Measurements from ENCODE around the gene FAM76A. TPM values are rescaled to one million over a fixed set of nuclear protein-coding genes. Genes with fewer than 3 reads are reported as not detected.

The FAM76A gene
- total RNA-seq, 1 donor from 2014 or later, result 6.1 TPM

DNA sequence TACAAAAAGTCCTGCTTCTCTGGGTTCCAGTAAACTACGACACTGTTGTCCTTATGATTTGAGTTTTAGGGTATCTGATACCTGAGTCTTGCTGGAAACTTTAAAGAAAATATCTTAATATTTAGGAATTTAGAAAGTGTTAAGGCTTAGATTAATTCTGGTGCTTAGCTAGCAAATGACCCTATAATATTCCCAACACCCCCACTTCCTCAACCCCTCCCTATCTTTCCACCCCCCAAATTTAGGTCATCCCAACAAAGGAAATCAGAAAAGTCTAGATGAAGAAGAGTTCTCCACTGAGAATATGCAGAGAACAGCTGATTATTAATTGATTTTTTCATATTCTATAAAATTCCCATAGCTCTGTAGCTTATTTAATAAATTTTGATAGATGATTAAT lies 58.9 kb downstream of the FAM76A start:
- no peak overlapping the region for H3K4me3 ChIP-seq (ENCODE audit: insufficient read depth, low read depth, low read length)
- H3K79me2 ChIP-seq (ENCODE audit: insufficient read depth, low read length), result peaks cover 74% of the 10 kb centered on the region
- H3K9me3 ChIP-seq (ENCODE audit: insufficient read depth, low read depth, low read length), result no peaks in the 10 kb centered on the region
- Mint-ChIP-seq H3K4me1 (ENCODE audit: low read depth, unreplicated experiment) (peaks cover 30% of the 10 kb centered on the region), H3K9me3 (ENCODE audit: unreplicated experiment) (no peaks in the 10 kb centered on the region), H3K27ac (ENCODE audit: unreplicated experiment) (no peak overlapping the region), H3K27me3 (ENCODE audit: low read depth, unreplicated experiment) (no peaks in the 10 kb centered on the region), H3K4me3 (ENCODE audit: unreplicated experiment) (no peak overlapping the region), H3K36me3 (ENCODE audit: low read depth, unreplicated experiment) (peaks cover 7% of the 10 kb centered on the region)
- peaks cover 4% of the 10 kb centered on the region for H3K4me1 ChIP-seq (ENCODE audit: insufficient read depth, low read length)
- no peaks in the 10 kb centered on the region for H3K27me3 ChIP-seq (ENCODE audit: insufficient read depth, low read length)
- FAIRE-seq (no peak), DNase-seq (ENCODE audit: low read depth) (no peak)
- H3K27ac ChIP-seq (ENCODE audit: low read depth, low read length), result no peak overlapping the region
- no peak overlapping the region for H2AFZ ChIP-seq (ENCODE audit: low read depth, low read length)
- no peak overlapping the region for H3K9ac ChIP-seq (ENCODE audit: low read length)
- H3K4me2 ChIP-seq (ENCODE audit: low read length), result no peak overlapping the region
- peaks cover 69% of the 10 kb centered on the region for H4K20me1 ChIP-seq (ENCODE audit: insufficient read depth, low read length)
- H3K36me3 ChIP-seq (ENCODE audit: insufficient read depth, low read length), result peaks cover 2% of the 10 kb centered on the region
- TF ChIP-seq, protein P1, sequence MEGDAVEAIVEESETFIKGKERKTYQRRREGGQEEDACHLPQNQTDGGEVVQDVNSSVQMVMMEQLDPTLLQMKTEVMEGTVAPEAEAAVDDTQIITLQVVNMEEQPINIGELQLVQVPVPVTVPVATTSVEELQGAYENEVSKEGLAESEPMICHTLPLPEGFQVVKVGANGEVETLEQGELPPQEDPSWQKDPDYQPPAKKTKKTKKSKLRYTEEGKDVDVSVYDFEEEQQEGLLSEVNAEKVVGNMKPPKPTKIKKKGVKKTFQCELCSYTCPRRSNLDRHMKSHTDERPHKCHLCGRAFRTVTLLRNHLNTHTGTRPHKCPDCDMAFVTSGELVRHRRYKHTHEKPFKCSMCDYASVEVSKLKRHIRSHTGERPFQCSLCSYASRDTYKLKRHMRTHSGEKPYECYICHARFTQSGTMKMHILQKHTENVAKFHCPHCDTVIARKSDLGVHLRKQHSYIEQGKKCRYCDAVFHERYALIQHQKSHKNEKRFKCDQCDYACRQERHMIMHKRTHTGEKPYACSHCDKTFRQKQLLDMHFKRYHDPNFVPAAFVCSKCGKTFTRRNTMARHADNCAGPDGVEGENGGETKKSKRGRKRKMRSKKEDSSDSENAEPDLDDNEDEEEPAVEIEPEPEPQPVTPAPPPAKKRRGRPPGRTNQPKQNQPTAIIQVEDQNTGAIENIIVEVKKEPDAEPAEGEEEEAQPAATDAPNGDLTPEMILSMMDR (IDR thresholded peaks at IDR 0.05; ENCODE audit: insufficient read depth, low read depth, low read length), result no peak
- no peak for TF ChIP-seq EZH2 (IDR thresholded peaks at IDR 0.05; ENCODE audit: insufficient read depth, low read length)

DNA sequence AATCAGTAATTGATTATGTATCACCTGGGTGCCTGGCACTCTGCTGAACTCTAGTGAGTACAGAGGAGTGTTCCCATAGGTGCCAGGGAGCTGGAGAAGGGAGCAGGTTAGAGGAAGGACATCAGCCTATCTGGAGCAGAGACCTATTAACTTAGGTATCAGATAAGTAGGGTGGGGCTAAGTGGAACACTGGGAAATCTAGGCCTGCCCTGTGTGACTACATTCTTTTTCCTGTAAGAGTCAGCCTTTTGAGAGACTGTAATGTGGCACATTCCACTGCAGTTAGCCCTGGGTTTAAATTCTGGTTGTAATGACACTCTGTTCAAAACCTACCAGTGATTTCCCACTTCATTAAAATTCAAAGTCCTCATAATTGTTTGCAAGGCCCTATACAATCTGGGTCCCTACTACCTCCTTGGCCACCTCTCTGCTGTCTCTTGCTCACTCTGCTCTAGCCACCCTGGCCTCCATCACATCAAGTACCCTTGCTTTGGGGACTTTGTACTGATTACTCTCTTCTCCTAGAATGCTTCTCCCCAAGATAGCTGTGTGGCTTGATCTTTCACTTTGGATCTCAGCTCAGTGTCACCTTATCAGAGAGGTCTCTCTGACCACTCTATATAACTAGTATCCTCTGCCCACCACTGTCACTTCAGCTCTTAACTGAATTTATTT lies 60.2 kb downstream of the FAM76A start:
- Mint-ChIP-seq H3K27ac (ENCODE audit: unreplicated experiment) (peak overlapping the region; percentile 79), H3K36me3 (ENCODE audit: low read depth, unreplicated experiment) (peaks cover 13% of the 10 kb centered on the region), H3K9me3 (ENCODE audit: unreplicated experiment) (no peaks in the 10 kb centered on the region), H3K4me3 (ENCODE audit: unreplicated experiment) (peak overlapping the region; percentile 2), H3K27me3 (ENCODE audit: low read depth, unreplicated experiment) (no peaks in the 10 kb centered on the region), H3K4me1 (ENCODE audit: low read depth, unreplicated experiment) (peaks cover 32% of the 10 kb centered on the region)
- FAIRE-seq, result peak; percentile 39
- Histone ChIP-seq H3K79me2 (ENCODE audit: insufficient read depth, low read length) (peaks cover 70% of the 10 kb centered on the region), H2AFZ (ENCODE audit: low read depth, low read length) (no peak overlapping the region), H3K9me3 (ENCODE audit: insufficient read depth, low read depth, low read length) (no peaks in the 10 kb centered on the region), H3K27me3 (ENCODE audit: insufficient read depth, low read length) (no peaks in the 10 kb centered on the region), H3K9ac (ENCODE audit: low read length) (no peak overlapping the region), H3K4me2 (ENCODE audit: low read length) (no peak overlapping the region), H3K4me1 (ENCODE audit: insufficient read depth, low read length) (peaks cover 4% of the 10 kb centered on the region), H3K36me3 (ENCODE audit: insufficient read depth, low read length) (peaks cover 2% of the 10 kb centered on the region), H3K27ac (ENCODE audit: low read depth, low read length) (no peak overlapping the region), H3K4me3 (ENCODE audit: insufficient read depth, low read depth, low read length) (no peak overlapping the region), H4K20me1 (ENCODE audit: insufficient read depth, low read length) (peaks cover 61% of the 10 kb centered on the region)
- TF ChIP-seq EZH2 (IDR thresholded peaks at IDR 0.05; ENCODE audit: insufficient read depth, low read length), result no peak
- TF ChIP-seq, protein P1 (IDR thresholded peaks at IDR 0.05; ENCODE audit: insufficient read depth, low read depth, low read length), result no peak
- DNase-seq (ENCODE audit: low read depth), result peak; percentile 36

DNA sequence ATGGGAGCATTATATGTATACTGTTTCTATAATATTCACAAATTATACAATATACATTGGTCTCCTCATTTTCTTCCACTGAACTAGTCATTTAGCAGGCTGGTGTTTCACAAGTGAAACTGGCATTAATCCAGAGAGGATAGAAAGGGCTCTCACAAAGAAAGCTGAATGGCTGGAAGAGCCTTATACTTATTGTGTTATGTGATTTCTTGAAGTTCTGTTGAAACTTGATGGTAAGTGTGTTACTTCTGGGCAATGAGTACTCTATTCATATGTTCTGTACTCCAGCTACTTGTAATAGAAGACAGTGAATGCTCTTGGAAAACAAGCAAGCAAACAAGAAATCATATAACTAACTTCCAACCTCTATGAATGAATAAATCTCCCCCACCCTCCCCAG lies 62.1 kb downstream of the FAM76A start:
- no peak overlapping the region for H3K27ac ChIP-seq (ENCODE audit: low read depth, low read length)
- no peak overlapping the region for H3K4me3 ChIP-seq (ENCODE audit: insufficient read depth, low read depth, low read length)
- peak overlapping the region; percentile 28 for H3K27ac Mint-ChIP-seq (ENCODE audit: unreplicated experiment)
- DNase-seq (ENCODE audit: low read depth), result peak; percentile 10
- no peaks in the 10 kb centered on the region for H3K9me3 Mint-ChIP-seq (ENCODE audit: unreplicated experiment)
- no peak overlapping the region for H2AFZ ChIP-seq (ENCODE audit: low read depth, low read length)
- peaks cover 52% of the 10 kb centered on the region for H3K79me2 ChIP-seq (ENCODE audit: insufficient read depth, low read length)
- H3K36me3 Mint-ChIP-seq (ENCODE audit: low read depth, unreplicated experiment), result peaks cover 13% of the 10 kb centered on the region
- no peaks in the 10 kb centered on the region for H3K27me3 ChIP-seq (ENCODE audit: insufficient read depth, low read length)
- H3K4me3 Mint-ChIP-seq (ENCODE audit: unreplicated experiment), result no peak overlapping the region
- peaks cover 50% of the 10 kb centered on the region for H4K20me1 ChIP-seq (ENCODE audit: insufficient read depth, low read length)
- TF ChIP-seq EZH2 (IDR thresholded peaks at IDR 0.05; ENCODE audit: insufficient read depth, low read length), result no peak
- TF ChIP-seq, protein P1 (IDR thresholded peaks at IDR 0.05; ENCODE audit: insufficient read depth, low read depth, low read length), result no peak
- no peaks in the 10 kb centered on the region for H3K9me3 ChIP-seq (ENCODE audit: insufficient read depth, low read depth, low read length)
- H3K4me1 ChIP-seq (ENCODE audit: insufficient read depth, low read length), result peaks cover 4% of the 10 kb centered on the region
- no peak overlapping the region for H3K4me2 ChIP-seq (ENCODE audit: low read length)
- H3K4me1 Mint-ChIP-seq (ENCODE audit: low read depth, unreplicated experiment), result peaks cover 38% of the 10 kb centered on the region
- H3K36me3 ChIP-seq (ENCODE audit: insufficient read depth, low read length), result peaks cover 4% of the 10 kb centered on the region
- H3K27me3 Mint-ChIP-seq (ENCODE audit: low read depth, unreplicated experiment), result no peaks in the 10 kb centered on the region
- no peak overlapping the region for H3K9ac ChIP-seq (ENCODE audit: low read length)
- FAIRE-seq, result peak; percentile 9
